CD4-positive, alpha-beta T cell (primary cell): Measurements from ENCODE around the gene TMEM273. TPM values are rescaled to one million over a fixed set of nuclear protein-coding genes. Genes with fewer than 3 reads are reported as not detected.

Source experiments
- ATAC-seq: fragments of 200-7000 bp; cut with Tn5 transposase; one replicate; pipeline ENCODE4 v1.10.0; 2022; ENCODE audit warnings: mild to moderate bottlenecking; ENCODE audit not compliant: poor library complexity
- CTCF ChIA-PET: fragments of 350-600 bp; sonication (Branson Sonifier 250); formaldehyde crosslinking; loops from one replicate; lab custom pipeline; 2021; ENCODE audit warnings: antibody characterized with exemption, inconsistent platforms; lab: Charles Lee
- POLR2A ChIA-PET: fragments of 350-600 bp; sonication (Branson Sonifier 250); formaldehyde crosslinking; loops from one replicate; lab custom pipeline; 2021; ENCODE audit warnings: antibody characterized with exemption, inconsistent platforms; lab: Charles Lee
- DNase-seq, 14 experiments: peaks; one replicate each; pipeline ENCODE4 v3.0.0-alpha.2; 2013 to 2020; ENCODE audit warnings: mixed read lengths in 2 of 14
- H3K27ac ChIP-seq, 2 donors: one replicate each; pipeline versions ENCODE4 v1.5.1 to v1.7.0; 2013; ENCODE audit warnings: low read length in 2 of 2, low read depth in 1 of 2, mild to moderate bottlenecking in 1 of 2
- H3K27me3 ChIP-seq, 2 experiments: 1 replicate in 1 of 2; 2 replicates in 1 of 2; pipeline versions ENCODE4 v1.6.1 to v1.7.0; 2013; ENCODE audit warnings: low read length in 2 of 2, control low read depth in 1 of 2, mild to moderate bottlenecking in 1 of 2, moderate library complexity in 1 of 2; ENCODE audit not compliant: insufficient read depth in 2 of 2, control insufficient read depth in 1 of 2
- H3K36me3 ChIP-seq: one replicate; pipeline ENCODE4 v1.6.1; 2013; ENCODE audit warnings: low read length, control low read depth; ENCODE audit not compliant: insufficient read depth
- H3K4me1 ChIP-seq: one replicate; pipeline ENCODE4 v1.6.1; 2013; ENCODE audit warnings: low read length, control low read depth; ENCODE audit not compliant: insufficient read depth
- H3K4me3 ChIP-seq: one replicate; pipeline ENCODE4 v1.5.1; 2013; ENCODE audit warnings: mild to moderate bottlenecking, low read length, moderate library complexity
- H3K9me3 ChIP-seq, 2 experiments: 1 replicate in 1 of 2; 2 replicates in 1 of 2; pipeline versions ENCODE4 v1.6.1 to v1.7.0; 2013; ENCODE audit warnings: low read length in 2 of 2, mild to moderate bottlenecking in 2 of 2, control low read depth in 1 of 2, moderate library complexity in 1 of 2; ENCODE audit not compliant: control insufficient read depth in 1 of 2, insufficient read depth in 1 of 2
- H3K27ac Mint-ChIP-seq: one replicate; pipeline ENCODE4 v1.8.0; 2020; ENCODE audit warnings: mixed read lengths
- H3K27me3 Mint-ChIP-seq: one replicate; pipeline ENCODE4 v1.8.0; 2021; ENCODE audit warnings: mixed read lengths
- H3K36me3 Mint-ChIP-seq: one replicate; pipeline ENCODE4 v1.8.0; 2021; ENCODE audit warnings: low read depth, mixed read lengths
- H3K4me1 Mint-ChIP-seq: one replicate; pipeline ENCODE4 v1.8.0; 2021; ENCODE audit warnings: low read depth, mixed read lengths
- H3K4me3 Mint-ChIP-seq: one replicate; pipeline ENCODE4 v1.8.0; 2020; ENCODE audit warnings: mild to moderate bottlenecking, mixed read lengths
- H3K9me3 Mint-ChIP-seq: one replicate; pipeline ENCODE4 v1.8.0; 2020; ENCODE audit warnings: mixed read lengths
- intact Hi-C, 2 experiments: fragments of 100-400 bp; cut with DNase I in 1 of 2; cut with micrococcal nuclease in 1 of 2; formaldehyde crosslinking; loops; one replicate each; pipeline versions ENCODE4 v1.15.1 to v1.9.0; 2023 to 2025; cut with DNase I, micrococcal nuclease
- total RNA-seq, 174 experiments: library from RNA in 2 of 174; stranded (reverse) in 2 of 174; gene quantifications; one replicate each; pipeline ENCODE4 v1.2.3 and lab custom pipeline; 2021 to 2026
- TF ChIP-seq, protein P1 (sequence below): fragments of 200-600 bp; IDR thresholded peaks from one replicate; pipeline ENCODE4 v1.8.0; 2022; ENCODE audit warnings: antibody characterized with exemption, mild to moderate bottlenecking

Gene TMEM273
- total RNA-seq, 2 experiments from 2014 or later = 1.8 to 2.2 TPM

DNA sequence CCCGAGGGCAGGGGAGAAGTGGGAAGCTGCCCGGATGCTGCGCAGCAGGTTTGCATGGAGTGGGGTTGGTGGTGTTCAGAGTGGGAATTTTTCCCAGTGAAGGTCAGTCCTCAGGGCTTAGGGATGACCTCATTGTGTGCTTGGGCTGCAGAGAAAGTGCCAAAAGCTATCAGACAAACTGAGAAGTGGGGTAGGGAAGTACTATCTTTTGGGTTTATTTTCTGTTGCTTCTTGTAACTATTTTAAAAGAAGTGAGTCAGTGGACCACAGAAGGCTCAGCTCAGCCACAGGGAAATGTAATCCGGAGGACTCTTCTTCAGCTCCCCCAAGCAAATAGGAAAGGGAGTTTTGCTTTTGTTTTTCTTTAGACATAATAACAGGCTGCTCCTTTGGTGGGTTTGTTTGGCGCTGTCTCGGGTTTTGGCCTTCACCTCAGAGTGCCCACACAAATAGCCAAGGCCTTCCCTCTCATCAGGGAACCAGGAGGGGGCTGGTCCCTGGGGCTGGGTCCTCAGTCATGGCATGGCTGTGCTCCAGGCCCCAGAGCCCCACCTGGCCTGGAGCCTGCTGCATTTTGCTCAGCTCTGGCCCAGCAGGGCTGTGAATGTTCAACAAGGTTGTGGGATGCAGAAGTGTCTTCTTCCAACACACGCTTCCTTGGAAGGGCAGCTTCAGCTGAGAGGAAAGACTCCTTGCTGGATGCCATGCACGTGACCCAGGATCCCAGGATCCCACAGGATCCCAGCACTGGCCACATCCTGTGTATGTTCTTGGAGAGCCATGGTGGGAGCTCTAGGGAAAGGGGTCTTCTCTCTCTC is 49.0 kb downstream of the TMEM273 start:
- CTCF ChIA-PET = no interaction called here

DNA sequence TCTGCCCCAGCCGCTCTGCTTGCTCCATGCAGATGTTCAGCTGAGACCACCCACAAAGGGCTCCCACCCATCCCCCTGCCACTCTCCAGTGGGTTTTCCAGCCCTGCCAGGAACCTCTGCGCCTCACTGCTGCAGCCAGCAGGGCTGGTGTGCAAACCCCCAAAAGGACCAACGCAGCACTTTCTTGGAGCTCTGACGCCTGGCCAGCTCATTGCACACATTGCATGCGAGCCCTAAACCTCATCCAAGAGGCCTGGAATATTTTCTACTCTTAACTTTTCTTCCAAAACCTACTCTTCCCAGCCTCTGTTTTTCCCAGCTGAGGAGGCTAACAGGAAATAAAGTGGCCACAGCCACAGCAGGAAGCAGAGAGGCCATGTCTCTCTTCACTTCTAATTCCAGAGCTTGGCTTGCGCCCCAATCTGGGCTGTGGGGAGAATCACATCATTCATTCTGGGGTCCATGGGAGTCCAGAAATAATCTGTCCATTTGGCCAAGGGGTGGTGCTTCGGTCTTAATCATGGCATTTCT is 49.8 kb downstream of the TMEM273 start:
- H3K4me3 Mint-ChIP-seq = no peak overlapping the region
- ATAC-seq (no peak), DNase-seq (no peak)
- intact Hi-C loops = no loop called here
- no peaks in the 10 kb centered on the region for H3K36me3 Mint-ChIP-seq
- H3K4me3 ChIP-seq = no peak overlapping the region
- no peaks in the 10 kb centered on the region for H3K4me1 ChIP-seq
- no peaks in the 10 kb centered on the region for H3K9me3 Mint-ChIP-seq
- H3K27ac Mint-ChIP-seq = no peak overlapping the region
- CTCF ChIA-PET = no interaction called here
- no peaks in the 10 kb centered on the region for H3K36me3 ChIP-seq
- no peaks in the 10 kb centered on the region for H3K9me3 ChIP-seq
- POLR2A ChIA-PET = no interaction called here
- H3K27me3 Mint-ChIP-seq = peaks cover 17% of the 10 kb centered on the region
- H3K27ac ChIP-seq = no peak overlapping the region
- TF ChIP-seq, protein P1, sequence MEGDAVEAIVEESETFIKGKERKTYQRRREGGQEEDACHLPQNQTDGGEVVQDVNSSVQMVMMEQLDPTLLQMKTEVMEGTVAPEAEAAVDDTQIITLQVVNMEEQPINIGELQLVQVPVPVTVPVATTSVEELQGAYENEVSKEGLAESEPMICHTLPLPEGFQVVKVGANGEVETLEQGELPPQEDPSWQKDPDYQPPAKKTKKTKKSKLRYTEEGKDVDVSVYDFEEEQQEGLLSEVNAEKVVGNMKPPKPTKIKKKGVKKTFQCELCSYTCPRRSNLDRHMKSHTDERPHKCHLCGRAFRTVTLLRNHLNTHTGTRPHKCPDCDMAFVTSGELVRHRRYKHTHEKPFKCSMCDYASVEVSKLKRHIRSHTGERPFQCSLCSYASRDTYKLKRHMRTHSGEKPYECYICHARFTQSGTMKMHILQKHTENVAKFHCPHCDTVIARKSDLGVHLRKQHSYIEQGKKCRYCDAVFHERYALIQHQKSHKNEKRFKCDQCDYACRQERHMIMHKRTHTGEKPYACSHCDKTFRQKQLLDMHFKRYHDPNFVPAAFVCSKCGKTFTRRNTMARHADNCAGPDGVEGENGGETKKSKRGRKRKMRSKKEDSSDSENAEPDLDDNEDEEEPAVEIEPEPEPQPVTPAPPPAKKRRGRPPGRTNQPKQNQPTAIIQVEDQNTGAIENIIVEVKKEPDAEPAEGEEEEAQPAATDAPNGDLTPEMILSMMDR = no peak
- peaks cover 6% of the 10 kb centered on the region for H3K4me1 Mint-ChIP-seq
- H3K27me3 ChIP-seq = no peaks in the 10 kb centered on the region

More for the DNA sequence above, 49.0 kb downstream of the TMEM273 start:
- Mint-ChIP-seq H3K36me3 (no peaks in the 10 kb centered on the region), H3K4me1 (peaks cover 6% of the 10 kb centered on the region), H3K9me3 (no peaks in the 10 kb centered on the region), H3K27me3 (peaks cover 15% of the 10 kb centered on the region), H3K27ac (no peak overlapping the region), H3K4me3 (no peak overlapping the region)
- ATAC-seq (no peak), DNase-seq (no peak)
- H3K4me1 ChIP-seq = no peaks in the 10 kb centered on the region
- H3K27ac ChIP-seq = no peak overlapping the region
- POLR2A ChIA-PET = no interaction called here
- intact Hi-C loops = no loop called here
- TF ChIP-seq, protein P1 = no peak
- no peaks in the 10 kb centered on the region for H3K27me3 ChIP-seq
- H3K36me3 ChIP-seq = no peaks in the 10 kb centered on the region
- H3K4me3 ChIP-seq = no peak overlapping the region
- no peaks in the 10 kb centered on the region for H3K9me3 ChIP-seq

DNA sequence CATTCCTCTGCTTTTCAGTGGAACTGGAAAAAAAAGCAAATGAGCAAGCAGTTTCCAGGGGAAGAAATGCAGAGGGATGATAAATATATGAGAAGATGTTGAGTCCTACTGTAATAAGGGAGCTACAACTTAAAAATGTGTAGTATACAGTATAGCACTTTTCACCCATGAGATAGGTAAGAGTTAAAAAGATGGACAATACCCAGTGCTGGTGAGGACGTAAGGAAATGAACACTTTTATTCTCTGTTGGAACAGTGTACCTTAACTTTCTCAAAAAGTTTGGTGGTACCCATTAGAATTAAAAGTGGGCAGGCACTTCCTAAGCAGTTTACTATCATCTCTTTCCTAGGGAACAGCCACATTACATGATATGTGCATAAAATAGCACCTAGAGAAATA is 51.7 kb downstream of the TMEM273 start:
- Mint-ChIP-seq H3K4me3 (no peak overlapping the region), H3K9me3 (no peaks in the 10 kb centered on the region), H3K36me3 (no peaks in the 10 kb centered on the region), H3K27me3 (peaks cover 22% of the 10 kb centered on the region), H3K27ac (no peak overlapping the region), H3K4me1 (peaks cover 6% of the 10 kb centered on the region)
- CTCF ChIA-PET = no interaction called here
- intact Hi-C loops = no loop called here
- H3K27me3 ChIP-seq = no peaks in the 10 kb centered on the region
- POLR2A ChIA-PET = no interaction called here
- H3K4me1 ChIP-seq = no peaks in the 10 kb centered on the region
- TF ChIP-seq, protein P1 = no peak
- no peak overlapping the region for H3K27ac ChIP-seq
- H3K36me3 ChIP-seq = no peaks in the 10 kb centered on the region
- peaks cover 0 to 5% of the 10 kb centered on the region in 2 experiments for H3K9me3 ChIP-seq
- DNase-seq (no peak), ATAC-seq (no peak)
- no peak overlapping the region for H3K4me3 ChIP-seq
